ENCODE results near the gene LTC4S.

- TF ChIP-seq CTCF (IDR thresholded peaks at IDR 0.05; ENCODE audit: low read depth, low read length): no peak
- no peak for TF ChIP-seq POLR2A (IDR thresholded peaks at IDR 0.05; ENCODE audit: extremely low read depth, insufficient read length)
- TF ChIP-seq, protein P1, sequence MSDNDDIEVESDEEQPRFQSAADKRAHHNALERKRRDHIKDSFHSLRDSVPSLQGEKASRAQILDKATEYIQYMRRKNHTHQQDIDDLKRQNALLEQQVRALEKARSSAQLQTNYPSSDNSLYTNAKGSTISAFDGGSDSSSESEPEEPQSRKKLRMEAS (IDR thresholded peaks at IDR 0.05; ENCODE audit: low read depth, low read length): no peak
- no peak; the same call in 1 of the 2 replicates for TF ChIP-seq MYC (IDR thresholded peaks at IDR 0.05; ENCODE audit: low read depth, low read length)
Measured at GRCh38 chr5:179777909-179778308, 15.9 kb upstream of the LTC4S start.
